Right lobe of liver (tissue), 6 donors: Measurements from ENCODE around the gene SCN4A. TPM values are rescaled to one million over a fixed set of nuclear protein-coding genes. Genes with fewer than 3 reads are reported as not detected.
A peak's percentile ranks its signal among the peaks of the same experiment; 100 is the strongest.

Experiments used
- ATAC-seq, 4 donors: fragments of 200-7000 bp; cut with Tn5 transposase; one replicate each; pipeline ENCODE4 v1.9.1; 2020; ENCODE audit warnings: mild to moderate bottlenecking in 4 of 4, moderate library complexity in 4 of 4
- DNase-seq, 3 donors: peaks; one replicate each; pipeline ENCODE4 v3.0.0-alpha.2; 2020
- H3K27ac ChIP-seq, 3 donors: fragments of 200-600 bp; one replicate each; pipeline ENCODE4 v1.8.0; 2022
- H3K27me3 ChIP-seq, 2 donors: fragments of 200-600 bp; one replicate each; pipeline ENCODE4 v1.8.0; 2022
- H3K36me3 ChIP-seq, 4 donors: fragments of 200-600 bp; sonication (generic) in 1 of 4; one replicate each; pipeline versions ENCODE4 v1.5.1 to v1.8.0; 2017 to 2022; ENCODE audit warnings: control low read depth in 1 of 4
- H3K4me1 ChIP-seq, 4 donors: fragments of 200-600 bp; sonication (generic) in 1 of 4; one replicate each; pipeline versions ENCODE4 v1.5.1 to v1.8.0; 2017 to 2022; ENCODE audit warnings: control low read depth in 1 of 4
- H3K4me3 ChIP-seq, 3 donors: fragments of 200-600 bp; one replicate each; pipeline ENCODE4 v1.8.0; 2022
- H3K9me3 ChIP-seq, 4 donors: fragments of 200-600 bp; sonication (generic) in 1 of 4; one replicate each; pipeline versions ENCODE4 v1.5.1 to v1.8.0; 2017 to 2022; ENCODE audit warnings: control low read depth in 1 of 4
- CTCF ChIP-seq, 4 donors: fragments of 200-600 bp in 3 of 4; fragments of 450-650 bp in 1 of 4; IDR thresholded peaks; one replicate each; pipeline versions ENCODE4 v1.5.1 to v1.8.0; 2016 to 2022; ENCODE audit warnings: antibody characterized with exemption in 4 of 4, mild to moderate bottlenecking in 2 of 4
- POLR2A ChIP-seq: fragments of 450-650 bp; IDR thresholded peaks from one replicate; pipeline ENCODE4 v1.6.1; 2017; ENCODE audit warnings: antibody characterized with exemption, mild to moderate bottlenecking
- WGBS: methylation state at CpG from one replicate; pipeline ENCODE4 v1.1.6; 2018; ENCODE audit warnings: low coverage, low lambda C conversion rate; ENCODE audit not compliant: insufficient coverage; ENCODE audit errors: missing lambda C conversion rate; 5-methylcytosine and 5-hydroxymethylcytosine counted together
- intact Hi-C, 2 donors: fragments of 100-400 bp; cut with DNase I; formaldehyde crosslinking; loops; one replicate each; pipeline versions ENCODE4 v1.11.2 to v1.14.1; 2022
- total RNA-seq, 6 experiments: library from RNA; depleted of rRNA in 2 of 6; stranded (reverse); fragments of >200 nt in 2 of 6; fragmentation: NEBNext Ultra II Directional in 3 of 6; extraction: Animal tissue kit (Norgen Biotek cat#: 25700) in 3 of 6; gene quantifications; one replicate each; pipeline versions ENCODE4 v1.1.0 to v1.2.4, GENCODE V29; 2016 to 2023
- donor health status: DM: no; HTN: yes; CAD: no.
- donor health status: DM: no; HTN: no; CAD: no.
- donor health status: DM: no; HTN: no; CAD: no.
- donor health status: DM: no; HTN: yes; CAD: no.
- donor health status: DM: no; HTN: yes; CAD: no.

Gene SCN4A
- total RNA-seq, 6 experiments from 2014 or later: 0.10 to 1.4 (median 0.20) TPM

- H3K4me1 ChIP-seq: no peaks in the 10 kb centered on the region
- no peaks in the 10 kb centered on the region for H3K36me3 ChIP-seq
- TF ChIP-seq CTCF (IDR thresholded peaks at IDR 0.05): no peak
- no peak for TF ChIP-seq POLR2A
- no peak overlapping the region for H3K4me3 ChIP-seq
- no peak for ATAC-seq
- intact Hi-C loops: loop anchor here in 1 of 2 donors (10.0 kb wide), 1 partner anchor 57 kb away; no protein-coding TSS in a partner anchor
- H3K9me3 ChIP-seq: no peaks in the 10 kb centered on the region
- H3K27me3 ChIP-seq: no peaks in the 10 kb centered on the region
- 47% methylated on average over 5 of the region's 18 CpGs for WGBS
- no peak overlapping the region for H3K27ac ChIP-seq
- peak in 1 of 3 donors; percentile 42 for DNase-seq
Measured at GRCh38 chr17:63947711-63948330, 24.9 kb downstream of the SCN4A start.

GRCh38 chr17:63946440-63947363 is 26.0 kb downstream of the SCN4A start:
- H3K36me3 ChIP-seq: no peaks in the 10 kb centered on the region
- H3K4me1 ChIP-seq: no peaks in the 10 kb centered on the region
- 19% methylated on average over 5 of the region's 20 CpGs for whole genome bisulfite sequencing
- DNase-seq (peak in 2 of 3 donors; percentile 55 to 68), ATAC-seq (peak; percentile 74 to 86 (median 82))
- H3K27ac ChIP-seq: no peak overlapping the region
- TF ChIP-seq POLR2A (no peak), CTCF (IDR thresholded peaks at IDR 0.05) (peak; percentile 55 to 86 (median 84))
- no peaks in the 10 kb centered on the region for H3K9me3 ChIP-seq
- intact Hi-C loops: loop anchor here in 1 of 2 donors (10.0 kb wide), 1 partner anchor 58 kb away; no protein-coding TSS in a partner anchor
- H3K4me3 ChIP-seq: no peak overlapping the region
- no peaks in the 10 kb centered on the region for H3K27me3 ChIP-seq

- Histone ChIP-seq H3K27ac (no peak overlapping the region), H3K9me3 (no peaks in the 10 kb centered on the region), H3K4me1 (no peaks in the 10 kb centered on the region), H3K4me3 (no peak overlapping the region), H3K27me3 (no peaks in the 10 kb centered on the region), H3K36me3 (no peaks in the 10 kb centered on the region)
- DNase-seq (no peak), ATAC-seq (no peak)
- intact Hi-C loops: loop anchor here in 1 of 2 donors (10.0 kb wide), 1 partner anchor 59 kb away; no protein-coding TSS in a partner anchor
- no CpG with 5 or more reads among the region's 6 CpGs for WGBS
- no peak for TF ChIP-seq POLR2A
- TF ChIP-seq CTCF (IDR thresholded peaks at IDR 0.05): no peak
Measured at GRCh38 chr17:63945784-63946439, 26.8 kb downstream of the SCN4A start.

GRCh38 chr17:63944736-63945499 is 27.8 kb downstream of the SCN4A start:
- peak in 1 of 3 donors; percentile 44 for DNase-seq
- intact Hi-C loops: loop anchor here in 1 of 2 donors (10.0 kb wide), 1 partner anchor 60 kb away; no protein-coding TSS in a partner anchor

More at GRCh38 chr17:63944736-63945499, 27.8 kb downstream of the SCN4A start:
- no peaks in the 10 kb centered on the region for H3K9me3 ChIP-seq
- H3K36me3 ChIP-seq: no peaks in the 10 kb centered on the region
- no peak overlapping the region for H3K4me3 ChIP-seq
- H3K27ac ChIP-seq: no peak overlapping the region
- no peak for TF ChIP-seq POLR2A
- no peak for TF ChIP-seq CTCF (IDR thresholded peaks at IDR 0.05)
- H3K4me1 ChIP-seq: no peaks in the 10 kb centered on the region
- 62% methylated on average over 4 of the region's 24 CpGs for WGBS
- no peak for ATAC-seq
- no peaks in the 10 kb centered on the region for H3K27me3 ChIP-seq
